GM12801 (cell line): ENCODE results near the gene PLTP.

ENCODE experiments used
- CTCF ChIP-seq: IDR thresholded peaks from one replicate; pipeline ENCODE4 v1.5.1; 2011; ENCODE audit warnings: control low read depth; ENCODE audit not compliant: insufficient read length; ENCODE audit errors: extremely low read depth

PLTP gene

DNA sequence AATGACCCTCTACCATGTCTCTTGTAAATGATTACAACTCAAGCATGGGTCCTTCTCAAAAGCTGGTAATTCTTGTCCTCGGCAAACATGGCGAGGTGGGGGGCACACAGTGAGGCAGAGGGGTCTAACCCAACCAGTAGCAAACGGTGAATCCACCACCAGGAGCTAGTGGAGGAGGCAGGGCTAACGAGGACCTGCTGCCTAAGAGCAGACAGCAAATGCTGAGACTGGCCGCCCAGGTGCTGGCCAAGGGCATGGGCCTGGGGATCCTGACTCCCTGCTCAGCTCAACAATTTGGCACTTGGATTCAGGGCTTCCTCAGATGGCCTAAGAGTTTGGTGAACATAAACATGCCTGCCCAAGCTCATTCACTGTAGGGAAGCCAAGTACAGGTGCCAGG is 40.9 kb upstream of the PLTP start:
- TF ChIP-seq CTCF = no peak

GRCh38 chr20:45951925-45952834 is 40.2 kb upstream of the PLTP start:
- TF ChIP-seq CTCF = no peak

DNA sequence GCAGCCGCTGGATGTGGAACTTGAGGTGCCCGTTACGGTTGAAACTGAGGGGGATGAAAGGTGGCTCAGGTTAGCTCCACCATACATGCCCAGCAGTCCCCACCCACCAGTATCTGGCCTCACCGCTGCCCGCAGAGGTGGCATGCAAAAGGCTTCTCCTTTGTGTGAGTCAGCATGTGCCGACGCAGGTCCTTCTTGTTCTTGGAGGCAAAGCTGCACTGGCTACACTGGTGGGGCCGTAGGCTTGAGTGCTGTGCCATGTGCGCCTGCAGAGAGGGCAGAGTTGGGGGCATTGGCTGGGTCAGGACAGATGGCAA is 38.3 kb upstream of the PLTP start:
- no peak for TF ChIP-seq CTCF

DNA sequence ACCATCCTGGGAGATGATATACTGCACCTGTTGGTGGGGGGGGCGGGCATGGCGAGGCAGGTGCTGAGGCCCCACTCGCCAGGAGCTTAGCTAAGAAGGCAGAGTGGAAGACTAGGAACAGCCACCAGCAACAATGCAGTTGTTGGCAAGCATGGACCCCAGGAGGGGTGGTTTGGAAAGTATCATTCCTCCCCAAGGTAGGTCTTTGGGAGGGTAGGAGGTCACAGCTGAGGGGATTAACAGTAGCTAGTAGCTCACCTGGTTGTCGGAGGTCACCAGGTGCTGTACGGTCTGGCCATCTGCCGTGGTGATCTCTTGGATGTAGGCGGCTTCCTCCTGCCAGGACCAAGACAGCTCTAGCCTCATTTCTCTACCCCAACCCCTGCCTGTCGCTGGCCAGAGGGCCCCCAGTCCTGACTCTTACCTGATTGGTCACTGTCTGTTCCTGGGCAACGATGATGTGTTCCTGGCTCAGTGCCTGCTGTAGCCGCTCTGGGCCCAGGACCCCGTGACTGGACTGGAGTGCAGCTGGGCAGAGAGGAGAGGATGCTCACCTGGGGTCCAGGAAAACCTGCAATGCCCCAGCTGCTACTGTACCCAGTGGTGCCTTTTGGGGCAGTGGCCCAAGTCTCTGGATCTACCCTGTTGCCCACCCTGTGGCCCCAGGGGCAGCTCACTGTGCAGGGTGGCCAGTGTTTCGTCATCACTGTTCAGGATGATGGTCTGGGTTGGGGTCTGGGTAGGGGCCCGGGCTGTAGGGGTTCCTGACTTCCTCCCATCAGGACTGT is 37.8 kb upstream of the PLTP start:
- no peak for TF ChIP-seq CTCF

- TF ChIP-seq CTCF = no peak
These were observed 37.0 kb upstream of the PLTP start for GRCh38 chr20:45948742-45949541.

- no peak for TF ChIP-seq CTCF
These were observed 36.3 kb upstream of the PLTP start for GRCh38 chr20:45948261-45948733.
